ENCODE data around the gene UBE2H. TPM values are rescaled to one million over a fixed set of nuclear protein-coding genes. Genes with fewer than 3 reads are reported as not detected.

Gene UBE2H
- total and polyA plus RNA-seq, 2 donors (not counting 1 experiment from before 2014, with no cell fraction given), result 23.3 to 54.1 TPM

DNA sequence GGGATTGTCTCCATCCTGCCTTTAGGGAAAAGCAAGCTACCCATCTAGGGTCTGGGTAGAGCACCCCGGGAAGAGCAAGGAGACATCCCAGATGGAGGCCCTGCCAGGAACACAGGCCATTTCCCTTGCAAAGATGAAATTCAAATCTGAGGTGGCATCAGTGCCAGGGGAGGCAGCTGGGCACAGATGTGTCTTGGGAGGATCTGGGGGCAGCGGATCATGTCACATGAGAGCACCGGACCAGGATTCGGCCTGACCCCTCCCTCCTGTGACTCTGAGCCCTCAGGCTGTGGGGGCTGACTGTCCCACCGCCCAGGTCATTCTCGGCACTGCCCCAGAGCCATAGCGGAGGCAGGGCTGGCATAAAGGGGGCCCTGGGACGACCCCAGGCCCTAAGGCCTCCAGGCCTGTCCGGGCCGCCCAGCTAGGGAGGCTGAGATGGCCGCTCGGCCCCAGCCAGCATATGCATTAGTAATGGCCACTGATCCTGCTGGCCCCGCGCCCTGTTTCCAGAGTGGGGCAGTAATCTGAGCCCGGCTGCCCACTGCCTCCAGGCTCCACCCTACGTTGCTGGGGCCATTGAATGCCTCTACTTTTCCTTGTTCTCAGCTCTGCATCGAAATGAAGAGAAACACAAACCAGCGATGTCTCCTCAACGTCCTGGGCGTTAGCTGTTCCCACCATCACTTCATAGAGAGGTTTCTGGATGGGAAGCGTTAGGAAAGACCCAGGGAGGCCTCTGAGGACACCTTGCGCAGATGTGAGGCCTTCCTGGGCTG lies 148.5 kb downstream of the UBE2H start:
- H3K4me2 ChIP-seq (replicated peaks; ENCODE audit: low read depth, low read length, poor library complexity, severe bottlenecking), result no peak overlapping the region
- no peaks in the 10 kb centered on the region for H3K36me3 ChIP-seq (replicated peaks in 1 of 2; ENCODE audit: control extremely low read depth in 1 of 2, control insufficient read depth in 1 of 2, extremely low read depth in 1 of 2, insufficient read depth in 2 of 2, low read length in 1 of 2)
- Mint-ChIP-seq H3K4me3 (no peak overlapping the region), H3K4me1 (no peaks in the 10 kb centered on the region), H3K27me3 (peaks cover 13% of the 10 kb centered on the region), H3K27ac (no peak overlapping the region), H3K9me3 (ENCODE audit: insufficient read depth) (no peaks in the 10 kb centered on the region)
- no peaks in the 10 kb centered on the region for H3K4me1 ChIP-seq (ENCODE audit: control insufficient read depth in 2 of 2, insufficient read depth in 2 of 2, low read length in 2 of 2)
- ATAC-seq (ENCODE audit: low read depth) (no peak), DNase-seq (no peak)
- 90% methylated on average over 22 of the region's 22 CpGs for WGBS (ENCODE audit: insufficient coverage)
- no peaks in the 10 kb centered on the region for H3K79me2 ChIP-seq (ENCODE audit: control insufficient read depth, insufficient read depth, low read length)
- no peak for TF ChIP-seq EZH2 (IDR thresholded peaks at IDR 0.05; ENCODE audit: borderline replicate concordance, insufficient read depth, low read depth, low read length, poor library complexity, severe bottlenecking)
- TF ChIP-seq, protein P1, sequence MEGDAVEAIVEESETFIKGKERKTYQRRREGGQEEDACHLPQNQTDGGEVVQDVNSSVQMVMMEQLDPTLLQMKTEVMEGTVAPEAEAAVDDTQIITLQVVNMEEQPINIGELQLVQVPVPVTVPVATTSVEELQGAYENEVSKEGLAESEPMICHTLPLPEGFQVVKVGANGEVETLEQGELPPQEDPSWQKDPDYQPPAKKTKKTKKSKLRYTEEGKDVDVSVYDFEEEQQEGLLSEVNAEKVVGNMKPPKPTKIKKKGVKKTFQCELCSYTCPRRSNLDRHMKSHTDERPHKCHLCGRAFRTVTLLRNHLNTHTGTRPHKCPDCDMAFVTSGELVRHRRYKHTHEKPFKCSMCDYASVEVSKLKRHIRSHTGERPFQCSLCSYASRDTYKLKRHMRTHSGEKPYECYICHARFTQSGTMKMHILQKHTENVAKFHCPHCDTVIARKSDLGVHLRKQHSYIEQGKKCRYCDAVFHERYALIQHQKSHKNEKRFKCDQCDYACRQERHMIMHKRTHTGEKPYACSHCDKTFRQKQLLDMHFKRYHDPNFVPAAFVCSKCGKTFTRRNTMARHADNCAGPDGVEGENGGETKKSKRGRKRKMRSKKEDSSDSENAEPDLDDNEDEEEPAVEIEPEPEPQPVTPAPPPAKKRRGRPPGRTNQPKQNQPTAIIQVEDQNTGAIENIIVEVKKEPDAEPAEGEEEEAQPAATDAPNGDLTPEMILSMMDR (IDR thresholded peaks at IDR 0.05), result no peak
- no peaks in the 10 kb centered on the region for H3K27me3 ChIP-seq (replicated peaks in 1 of 4; ENCODE audit: control extremely low read depth in 1 of 4, control insufficient read depth in 3 of 4, insufficient read depth in 4 of 4, low read length in 3 of 4)
- POLR2A ChIA-PET, result no interaction called here
- no peak overlapping the region for H3K4me3 ChIP-seq (ENCODE audit: control extremely low read depth in 1 of 5, extremely low read depth in 1 of 5, insufficient read depth in 1 of 5, low read depth in 2 of 5, low read length in 4 of 5)
- H2AFZ ChIP-seq (ENCODE audit: insufficient read depth, low read depth, low read length, poor library complexity, severe bottlenecking), result no peak overlapping the region
- CTCF ChIA-PET, result no interaction called here
- intact Hi-C loops (cut with micrococcal nuclease), result no loop called here
- H3K9ac ChIP-seq (ENCODE audit: low read length), result no peak overlapping the region
- H3K27ac ChIP-seq (ENCODE audit: low read length in 2 of 2), result no peak overlapping the region
- H4K20me1 ChIP-seq (ENCODE audit: control insufficient read depth, insufficient read depth, low read length, poor library complexity, severe bottlenecking), result no peaks in the 10 kb centered on the region
- no peaks in the 10 kb centered on the region for H3K9me3 ChIP-seq (ENCODE audit: control extremely low read depth in 1 of 3, control insufficient read depth in 2 of 3, insufficient read depth in 1 of 3, low read length in 2 of 3)

- Histone ChIP-seq H3K4me2 (replicated peaks; ENCODE audit: low read depth, low read length, poor library complexity, severe bottlenecking) (no peak overlapping the region), H3K4me3 (ENCODE audit: control extremely low read depth in 1 of 5, extremely low read depth in 1 of 5, insufficient read depth in 1 of 5, low read depth in 2 of 5, low read length in 4 of 5) (no peak overlapping the region), H3K36me3 (replicated peaks in 1 of 2; ENCODE audit: control extremely low read depth in 1 of 2, control insufficient read depth in 1 of 2, extremely low read depth in 1 of 2, insufficient read depth in 2 of 2, low read length in 1 of 2) (no peaks in the 10 kb centered on the region), H2AFZ (ENCODE audit: insufficient read depth, low read depth, low read length, poor library complexity, severe bottlenecking) (no peak overlapping the region), H3K27me3 (replicated peaks in 1 of 4; ENCODE audit: control extremely low read depth in 1 of 4, control insufficient read depth in 3 of 4, insufficient read depth in 4 of 4, low read length in 3 of 4) (no peaks in the 10 kb centered on the region), H3K9me3 (ENCODE audit: control extremely low read depth in 1 of 3, control insufficient read depth in 2 of 3, insufficient read depth in 1 of 3, low read length in 2 of 3) (no peaks in the 10 kb centered on the region), H3K79me2 (ENCODE audit: control insufficient read depth, insufficient read depth, low read length) (no peaks in the 10 kb centered on the region), H4K20me1 (ENCODE audit: control insufficient read depth, insufficient read depth, low read length, poor library complexity, severe bottlenecking) (no peaks in the 10 kb centered on the region), H3K9ac (ENCODE audit: low read length) (no peak overlapping the region), H3K4me1 (ENCODE audit: control insufficient read depth in 2 of 2, insufficient read depth in 2 of 2, low read length in 2 of 2) (no peaks in the 10 kb centered on the region), H3K27ac (ENCODE audit: low read length in 2 of 2) (no peak overlapping the region)
- Mint-ChIP-seq H3K27ac (no peak overlapping the region), H3K27me3 (peaks cover 13% of the 10 kb centered on the region), H3K9me3 (ENCODE audit: insufficient read depth) (no peaks in the 10 kb centered on the region), H3K4me3 (no peak overlapping the region), H3K4me1 (no peaks in the 10 kb centered on the region)
- intact Hi-C loops (cut with micrococcal nuclease), result no loop called here
- ChIA-PET CTCF (no interaction called here), POLR2A (no interaction called here)
- ATAC-seq (ENCODE audit: low read depth) (no peak), DNase-seq (no peak)
- WGBS (ENCODE audit: insufficient coverage), result 94% methylated on average over 15 of the region's 17 CpGs
- TF ChIP-seq EZH2 (IDR thresholded peaks at IDR 0.05; ENCODE audit: borderline replicate concordance, insufficient read depth, low read depth, low read length, poor library complexity, severe bottlenecking), result no peak
- TF ChIP-seq, protein P1 (IDR thresholded peaks at IDR 0.05), result no peak
Measured at GRCh38 chr7:129803546-129804081, 149.1 kb downstream of the UBE2H start.
